Lung (tissue), 12 donors: Measurements from ENCODE around the gene FHL1. TPM values are rescaled to one million over a fixed set of nuclear protein-coding genes. Genes with fewer than 3 reads are reported as not detected.

ENCODE experiments used
- ATAC-seq: fragments of 200-7000 bp; cut with Tn5 transposase; one replicate; pipeline ENCODE4 v1.9.1; 2020; ENCODE audit warnings: moderate number of reproducible peaks; ENCODE audit not compliant: insufficient read depth, low FRiP score
- DNase-seq, 3 donors: peaks; one replicate each; pipeline ENCODE4 v3.0.0-alpha.2; 2013 to 2017
- H3K27ac ChIP-seq, 2 donors: one replicate each; pipeline ENCODE4 v1.5.1; 2013; ENCODE audit warnings: mild to moderate bottlenecking in 2 of 2, moderate library complexity in 2 of 2, control low read depth in 1 of 2, inconsistent platforms in 1 of 2, low read depth in 1 of 2, low read length in 1 of 2
- H3K27me3 ChIP-seq, 3 donors: one replicate each; pipeline ENCODE4 v1.5.1; 2013; ENCODE audit warnings: low read length in 2 of 3; ENCODE audit not compliant: control insufficient read depth in 3 of 3, insufficient read depth in 3 of 3
- H3K36me3 ChIP-seq, 4 donors: one replicate each; pipeline ENCODE4 v1.5.1; 2013; ENCODE audit warnings: low read length in 4 of 4, mild to moderate bottlenecking in 1 of 4, moderate library complexity in 1 of 4; ENCODE audit not compliant: control insufficient read depth in 4 of 4, insufficient read depth in 4 of 4
- H3K4me1 ChIP-seq, 5 donors: one replicate each; pipeline ENCODE4 v1.5.1; 2013; ENCODE audit warnings: low read length in 5 of 5, mild to moderate bottlenecking in 2 of 5, moderate library complexity in 1 of 5; ENCODE audit not compliant: control insufficient read depth in 5 of 5, insufficient read depth in 5 of 5
- H3K4me3 ChIP-seq: one replicate; pipeline ENCODE4 v1.5.1; 2013; ENCODE audit warnings: mild to moderate bottlenecking, control low read depth, moderate library complexity
- H3K9ac ChIP-seq, 2 donors: one replicate each; pipeline ENCODE4 v1.5.1; 2013; ENCODE audit warnings: low read length in 2 of 2, control low read depth in 1 of 2; ENCODE audit not compliant: insufficient read depth in 1 of 2
- H3K9me3 ChIP-seq, 4 donors: one replicate each; pipeline ENCODE4 v1.5.1; 2013; ENCODE audit warnings: low read length in 3 of 4, mild to moderate bottlenecking in 1 of 4, moderate library complexity in 1 of 4; ENCODE audit not compliant: control insufficient read depth in 4 of 4, insufficient read depth in 3 of 4
- WGBS, 2 donors: extraction: QIAGEN DNeasy Blood & Tissue Kit; methylation state at CpG; one replicate each; pipeline ENCODE4 v1.1.7; 2013; 5-methylcytosine and 5-hydroxymethylcytosine counted together
- polyA plus RNA-seq, 2 donors: library from polyadenylated mRNA; stranded (reverse); fragments of 200-250 nt; gene quantifications; one replicate each; pipeline ENCODE4 v1.2.1, GENCODE V29; 2013
- total RNA-seq, 2 donors: library from RNA; depleted of rRNA in 1 of 2; stranded (reverse); fragments of >200 nt in 1 of 2; gene quantifications; one replicate each; pipeline ENCODE4 v1.2.1, GENCODE V29; 2014 to 2021
- TF ChIP-seq, protein P1 (sequence below): IDR thresholded peaks from 2 replicates; pipeline ENCODE4 v1.5.1; 2012; ENCODE audit warnings: mild to moderate bottlenecking; ENCODE audit errors: control extremely low read depth, extremely low read depth
- donor health status: control.
- donor health status: control.
- donor health status: Bipolar disorder and iron deficiency.
- donor health status: healthy.
- donor health status: DM: yes; HTN: yes; CAD: no.

Gene FHL1
- total and polyA plus RNA-seq, 4 donors, result 49.6 to 313 (median 150) TPM

DNA sequence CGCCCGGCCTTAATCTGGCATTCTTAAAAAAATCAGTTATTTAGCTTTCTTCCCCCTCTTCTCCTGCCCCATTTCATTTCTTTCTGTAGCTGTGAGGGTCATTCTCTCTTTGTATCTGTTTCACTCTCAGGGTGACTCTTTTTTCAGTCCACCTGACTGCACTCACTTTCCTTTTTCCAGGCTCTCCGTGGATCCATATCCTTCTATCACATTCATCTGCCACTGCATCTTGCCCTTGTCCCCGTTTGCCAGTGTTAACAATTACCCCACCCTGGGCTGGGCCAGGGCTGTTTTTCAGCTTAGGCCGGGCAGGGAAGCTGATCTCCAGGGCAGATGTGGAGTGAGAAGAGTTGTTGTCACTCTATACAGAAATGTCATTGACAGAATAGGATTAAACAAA, 7.7 kb downstream of the FHL1 start:
- TF ChIP-seq, protein P1, sequence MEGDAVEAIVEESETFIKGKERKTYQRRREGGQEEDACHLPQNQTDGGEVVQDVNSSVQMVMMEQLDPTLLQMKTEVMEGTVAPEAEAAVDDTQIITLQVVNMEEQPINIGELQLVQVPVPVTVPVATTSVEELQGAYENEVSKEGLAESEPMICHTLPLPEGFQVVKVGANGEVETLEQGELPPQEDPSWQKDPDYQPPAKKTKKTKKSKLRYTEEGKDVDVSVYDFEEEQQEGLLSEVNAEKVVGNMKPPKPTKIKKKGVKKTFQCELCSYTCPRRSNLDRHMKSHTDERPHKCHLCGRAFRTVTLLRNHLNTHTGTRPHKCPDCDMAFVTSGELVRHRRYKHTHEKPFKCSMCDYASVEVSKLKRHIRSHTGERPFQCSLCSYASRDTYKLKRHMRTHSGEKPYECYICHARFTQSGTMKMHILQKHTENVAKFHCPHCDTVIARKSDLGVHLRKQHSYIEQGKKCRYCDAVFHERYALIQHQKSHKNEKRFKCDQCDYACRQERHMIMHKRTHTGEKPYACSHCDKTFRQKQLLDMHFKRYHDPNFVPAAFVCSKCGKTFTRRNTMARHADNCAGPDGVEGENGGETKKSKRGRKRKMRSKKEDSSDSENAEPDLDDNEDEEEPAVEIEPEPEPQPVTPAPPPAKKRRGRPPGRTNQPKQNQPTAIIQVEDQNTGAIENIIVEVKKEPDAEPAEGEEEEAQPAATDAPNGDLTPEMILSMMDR, result no peak
- Histone ChIP-seq H3K9me3 (no peaks in the 10 kb centered on the region), H3K9ac (no peak overlapping the region), H3K27me3 (peaks cover 0 to 5% (median 0%) of the 10 kb centered on the region in 3 donors), H3K36me3 (no peaks in the 10 kb centered on the region), H3K27ac (no peak overlapping the region), H3K4me3 (no peak overlapping the region), H3K4me1 (peaks cover 2 to 34% (median 5%) of the 10 kb centered on the region in 5 donors)
- ATAC-seq, result no peak
- no peak for DNase-seq
- 43 to 80% methylated on average over 3 to 5 of the region's 5 CpGs for WGBS, 2 donors

DNA sequence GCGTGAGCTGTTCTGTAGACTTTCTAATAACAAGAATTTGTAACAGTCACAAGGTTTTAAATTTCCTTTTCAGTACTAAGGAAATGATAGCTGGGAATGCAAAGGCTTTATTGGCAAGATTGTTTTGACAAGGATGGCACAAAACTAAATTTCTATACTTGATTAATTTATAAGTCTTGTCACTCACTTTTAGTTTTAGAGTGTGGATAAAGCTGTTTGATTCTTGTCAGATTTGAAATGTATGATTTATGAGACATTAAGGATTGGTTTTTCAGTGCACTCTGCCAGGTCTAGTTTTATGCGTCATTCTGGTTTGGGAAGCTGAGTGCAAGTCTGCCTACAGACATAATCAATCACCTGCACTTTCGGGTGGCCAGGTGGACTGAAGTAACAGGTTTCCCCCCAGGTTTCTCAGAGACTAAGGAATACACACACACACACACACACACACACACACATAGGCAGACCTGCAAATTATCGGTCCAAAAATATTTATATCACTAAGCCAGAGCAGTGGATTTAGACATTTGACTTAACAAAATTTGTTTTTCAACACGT, 9.3 kb downstream of the FHL1 start:
- Histone ChIP-seq H3K27me3 (peaks cover 0 to 5% (median 0%) of the 10 kb centered on the region in 3 donors), H3K4me3 (no peak overlapping the region), H3K4me1 (peaks cover 0 to 30% (median 5%) of the 10 kb centered on the region in 5 donors), H3K9me3 (peaks cover 0 to 3% (median 0%) of the 10 kb centered on the region in 4 donors), H3K9ac (peak overlapping the region in 1 of 2 donors; percentile 65), H3K27ac (no peak overlapping the region), H3K36me3 (no peaks in the 10 kb centered on the region)
- ATAC-seq (no peak), DNase-seq (no peak)
- TF ChIP-seq, protein P1, result no peak
- WGBS, 2 donors, result 58 to 72% methylated on average over 5 of the region's 5 CpGs

DNA sequence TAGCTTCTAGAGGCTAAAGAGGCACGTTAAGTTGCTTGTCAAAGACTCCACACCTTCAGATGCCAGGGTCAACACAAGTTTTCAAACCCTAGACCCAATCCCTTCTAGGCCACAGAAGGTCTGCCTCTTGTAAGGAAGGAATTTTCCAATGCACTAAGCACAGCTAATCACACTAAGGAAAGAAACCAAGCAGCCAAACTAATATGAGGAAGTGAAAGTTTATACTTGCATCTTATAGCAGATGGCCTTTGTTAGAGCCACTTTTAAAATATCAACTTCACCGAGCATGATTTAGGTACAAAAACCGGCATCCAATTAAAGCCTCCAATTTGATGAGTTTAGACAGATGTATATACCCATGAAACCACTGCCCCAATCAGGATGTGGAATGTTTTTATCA, 9.9 kb downstream of the FHL1 start:
- Histone ChIP-seq H3K9ac (peak overlapping the region in 1 of 2 donors; percentile 65), H3K4me1 (peaks cover 0 to 30% (median 5%) of the 10 kb centered on the region in 5 donors), H3K27ac (peak overlapping the region in 1 of 2 donors; percentile 57), H3K27me3 (peaks cover 0 to 5% (median 0%) of the 10 kb centered on the region in 3 donors), H3K4me3 (no peak overlapping the region), H3K9me3 (peaks cover 0 to 3% (median 0%) of the 10 kb centered on the region in 4 donors), H3K36me3 (no peaks in the 10 kb centered on the region)
- ATAC-seq (no peak), DNase-seq (peak in 2 of 3 donors; percentile 82 to 85)
- 20 to 36% methylated on average over 3 of the region's 3 CpGs for WGBS, 2 donors
- TF ChIP-seq, protein P1, result no peak
